A673 (cell line): Measurements from ENCODE around the gene BCAR1.

Experiments
- EZH2 ChIP-seq: fragments of 200-600 bp; sonication (generic); IDR thresholded peaks from 2 replicates; pipeline ENCODE4 v1.6.1; 2017; ENCODE audit warnings: borderline replicate concordance, low read depth, mild to moderate bottlenecking, mixed read lengths, antibody characterized with exemption, low read length; ENCODE audit not compliant: poor library complexity, severe bottlenecking
- TF ChIP-seq, protein P1 (sequence below): fragments of 300-800, 200-600 bp; sonication (generic); conservative IDR thresholded peaks from 2 replicates; pipeline ENCODE4 v1.5.1; 2017; ENCODE audit warnings: low read depth, mild to moderate bottlenecking, antibody characterized with exemption, low read length, moderate library complexity, mixed read lengths

- TF ChIP-seq, protein P1, sequence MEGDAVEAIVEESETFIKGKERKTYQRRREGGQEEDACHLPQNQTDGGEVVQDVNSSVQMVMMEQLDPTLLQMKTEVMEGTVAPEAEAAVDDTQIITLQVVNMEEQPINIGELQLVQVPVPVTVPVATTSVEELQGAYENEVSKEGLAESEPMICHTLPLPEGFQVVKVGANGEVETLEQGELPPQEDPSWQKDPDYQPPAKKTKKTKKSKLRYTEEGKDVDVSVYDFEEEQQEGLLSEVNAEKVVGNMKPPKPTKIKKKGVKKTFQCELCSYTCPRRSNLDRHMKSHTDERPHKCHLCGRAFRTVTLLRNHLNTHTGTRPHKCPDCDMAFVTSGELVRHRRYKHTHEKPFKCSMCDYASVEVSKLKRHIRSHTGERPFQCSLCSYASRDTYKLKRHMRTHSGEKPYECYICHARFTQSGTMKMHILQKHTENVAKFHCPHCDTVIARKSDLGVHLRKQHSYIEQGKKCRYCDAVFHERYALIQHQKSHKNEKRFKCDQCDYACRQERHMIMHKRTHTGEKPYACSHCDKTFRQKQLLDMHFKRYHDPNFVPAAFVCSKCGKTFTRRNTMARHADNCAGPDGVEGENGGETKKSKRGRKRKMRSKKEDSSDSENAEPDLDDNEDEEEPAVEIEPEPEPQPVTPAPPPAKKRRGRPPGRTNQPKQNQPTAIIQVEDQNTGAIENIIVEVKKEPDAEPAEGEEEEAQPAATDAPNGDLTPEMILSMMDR = no peak
- no peak for TF ChIP-seq EZH2
These were observed 33.0 kb downstream of the BCAR1 start, which contains the start of gene CTRB1 for GRCh38 chr16:75218256-75219076.
